GM19324 (cell line): Measurements from ENCODE around the gene LMBR1.
"Not testable (repeated sequence)": the region's sequence is repeated elsewhere in the genome, so short reads cannot be mapped to it uniquely, and the experiment has no call there.

Source experiments
- ATAC-seq: cut with Tn5 transposase; IDR thresholded peaks from one replicate; pipeline ENCODE4 v1.9.1; 2021; ENCODE audit warnings: mild to moderate bottlenecking, moderate library complexity; ENCODE audit not compliant: unreplicated experiment, low FRiP score

LMBR1 gene

GRCh38 chr7:156638443-156639077 is 254.4 kb downstream of the LMBR1 start:
- no peak for ATAC-seq

GRCh38 chr7:156637093-156637492 is 255.9 kb downstream of the LMBR1 start:
- not testable (repeated sequence) for ATAC-seq

GRCh38 chr7:156635529-156636385 is 257.2 kb downstream of the LMBR1 start:
- ATAC-seq: no peak

GRCh38 chr7:156634117-156634516 is 258.9 kb downstream of the LMBR1 start:
- no peak for ATAC-seq

GRCh38 chr7:156629873-156630272 is 263.1 kb downstream of the LMBR1 start:
- ATAC-seq: no peak

- ATAC-seq: no peak
These were observed 264.4 kb downstream of the LMBR1 start for GRCh38 chr7:156628562-156628961.
